ENCODE results near the gene CATSPERB.

DNA sequence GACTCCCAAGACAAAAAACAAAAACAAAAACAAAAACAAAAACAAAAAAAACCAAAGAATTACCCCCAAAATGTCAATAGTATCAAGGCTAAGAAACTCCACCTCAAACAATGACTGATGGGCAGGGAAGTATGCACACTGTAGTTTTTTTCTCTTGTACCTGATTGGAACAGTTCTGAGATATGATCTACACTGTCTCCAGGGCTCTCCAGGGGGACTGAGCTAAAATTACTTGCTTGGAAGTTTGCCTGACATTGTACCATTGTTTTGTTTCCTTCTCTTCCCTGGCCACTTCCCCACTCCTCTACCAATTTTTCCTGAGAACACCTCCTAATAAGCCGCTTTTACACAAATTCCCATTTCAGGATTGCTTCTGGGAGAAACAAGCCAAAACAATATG lies 22.3 kb upstream of the CATSPERB start:
- TF ChIP-seq MXI1 (IDR thresholded peaks at IDR 0.05; ENCODE audit: low read depth, low read length), result no peak
- TF ChIP-seq, protein P1, sequence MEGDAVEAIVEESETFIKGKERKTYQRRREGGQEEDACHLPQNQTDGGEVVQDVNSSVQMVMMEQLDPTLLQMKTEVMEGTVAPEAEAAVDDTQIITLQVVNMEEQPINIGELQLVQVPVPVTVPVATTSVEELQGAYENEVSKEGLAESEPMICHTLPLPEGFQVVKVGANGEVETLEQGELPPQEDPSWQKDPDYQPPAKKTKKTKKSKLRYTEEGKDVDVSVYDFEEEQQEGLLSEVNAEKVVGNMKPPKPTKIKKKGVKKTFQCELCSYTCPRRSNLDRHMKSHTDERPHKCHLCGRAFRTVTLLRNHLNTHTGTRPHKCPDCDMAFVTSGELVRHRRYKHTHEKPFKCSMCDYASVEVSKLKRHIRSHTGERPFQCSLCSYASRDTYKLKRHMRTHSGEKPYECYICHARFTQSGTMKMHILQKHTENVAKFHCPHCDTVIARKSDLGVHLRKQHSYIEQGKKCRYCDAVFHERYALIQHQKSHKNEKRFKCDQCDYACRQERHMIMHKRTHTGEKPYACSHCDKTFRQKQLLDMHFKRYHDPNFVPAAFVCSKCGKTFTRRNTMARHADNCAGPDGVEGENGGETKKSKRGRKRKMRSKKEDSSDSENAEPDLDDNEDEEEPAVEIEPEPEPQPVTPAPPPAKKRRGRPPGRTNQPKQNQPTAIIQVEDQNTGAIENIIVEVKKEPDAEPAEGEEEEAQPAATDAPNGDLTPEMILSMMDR (IDR thresholded peaks at IDR 0.05 in 2 of 3, conservative IDR thresholded peaks at IDR 0.05 in 1 of 3; ENCODE audit: control insufficient read depth in 2 of 3, extremely low read depth in 1 of 3, insufficient read depth in 1 of 3, low read depth in 3 of 3, low read length in 3 of 3), result no peak
- TF ChIP-seq EZH2 (IDR thresholded peaks at IDR 0.05; ENCODE audit: borderline replicate concordance, control insufficient read depth, low read depth, low read length), result no peak
- no peak for TF ChIP-seq POLR2AphosphoS5 (IDR thresholded peaks at IDR 0.05; ENCODE audit: low read length)
- TF ChIP-seq NFXL1 (IDR thresholded peaks at IDR 0.05; ENCODE audit: borderline replicate concordance), result no peak
- TF ChIP-seq CEBPB (IDR thresholded peaks at IDR 0.05; ENCODE audit: borderline replicate concordance in 1 of 2, low read depth in 2 of 2, low read length in 2 of 2), result no peak
- TF ChIP-seq ATF7 (IDR thresholded peaks at IDR 0.05; ENCODE audit: low read depth), result no peak
- TF ChIP-seq, protein P2, sequence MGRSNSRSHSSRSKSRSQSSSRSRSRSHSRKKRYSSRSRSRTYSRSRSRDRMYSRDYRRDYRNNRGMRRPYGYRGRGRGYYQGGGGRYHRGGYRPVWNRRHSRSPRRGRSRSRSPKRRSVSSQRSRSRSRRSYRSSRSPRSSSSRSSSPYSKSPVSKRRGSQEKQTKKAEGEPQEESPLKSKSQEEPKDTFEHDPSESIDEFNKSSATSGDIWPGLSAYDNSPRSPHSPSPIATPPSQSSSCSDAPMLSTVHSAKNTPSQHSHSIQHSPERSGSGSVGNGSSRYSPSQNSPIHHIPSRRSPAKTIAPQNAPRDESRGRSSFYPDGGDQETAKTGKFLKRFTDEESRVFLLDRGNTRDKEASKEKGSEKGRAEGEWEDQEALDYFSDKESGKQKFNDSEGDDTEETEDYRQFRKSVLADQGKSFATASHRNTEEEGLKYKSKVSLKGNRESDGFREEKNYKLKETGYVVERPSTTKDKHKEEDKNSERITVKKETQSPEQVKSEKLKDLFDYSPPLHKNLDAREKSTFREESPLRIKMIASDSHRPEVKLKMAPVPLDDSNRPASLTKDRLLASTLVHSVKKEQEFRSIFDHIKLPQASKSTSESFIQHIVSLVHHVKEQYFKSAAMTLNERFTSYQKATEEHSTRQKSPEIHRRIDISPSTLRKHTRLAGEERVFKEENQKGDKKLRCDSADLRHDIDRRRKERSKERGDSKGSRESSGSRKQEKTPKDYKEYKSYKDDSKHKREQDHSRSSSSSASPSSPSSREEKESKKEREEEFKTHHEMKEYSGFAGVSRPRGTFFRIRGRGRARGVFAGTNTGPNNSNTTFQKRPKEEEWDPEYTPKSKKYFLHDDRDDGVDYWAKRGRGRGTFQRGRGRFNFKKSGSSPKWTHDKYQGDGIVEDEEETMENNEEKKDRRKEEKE (IDR thresholded peaks at IDR 0.05), result no peak
- no peak for TF ChIP-seq POLR2A (IDR thresholded peaks at IDR 0.05; ENCODE audit: low read depth, low read length)
- no peak for TF ChIP-seq ZSCAN29 (IDR thresholded peaks at IDR 0.05)
- TF ChIP-seq, protein P3, sequence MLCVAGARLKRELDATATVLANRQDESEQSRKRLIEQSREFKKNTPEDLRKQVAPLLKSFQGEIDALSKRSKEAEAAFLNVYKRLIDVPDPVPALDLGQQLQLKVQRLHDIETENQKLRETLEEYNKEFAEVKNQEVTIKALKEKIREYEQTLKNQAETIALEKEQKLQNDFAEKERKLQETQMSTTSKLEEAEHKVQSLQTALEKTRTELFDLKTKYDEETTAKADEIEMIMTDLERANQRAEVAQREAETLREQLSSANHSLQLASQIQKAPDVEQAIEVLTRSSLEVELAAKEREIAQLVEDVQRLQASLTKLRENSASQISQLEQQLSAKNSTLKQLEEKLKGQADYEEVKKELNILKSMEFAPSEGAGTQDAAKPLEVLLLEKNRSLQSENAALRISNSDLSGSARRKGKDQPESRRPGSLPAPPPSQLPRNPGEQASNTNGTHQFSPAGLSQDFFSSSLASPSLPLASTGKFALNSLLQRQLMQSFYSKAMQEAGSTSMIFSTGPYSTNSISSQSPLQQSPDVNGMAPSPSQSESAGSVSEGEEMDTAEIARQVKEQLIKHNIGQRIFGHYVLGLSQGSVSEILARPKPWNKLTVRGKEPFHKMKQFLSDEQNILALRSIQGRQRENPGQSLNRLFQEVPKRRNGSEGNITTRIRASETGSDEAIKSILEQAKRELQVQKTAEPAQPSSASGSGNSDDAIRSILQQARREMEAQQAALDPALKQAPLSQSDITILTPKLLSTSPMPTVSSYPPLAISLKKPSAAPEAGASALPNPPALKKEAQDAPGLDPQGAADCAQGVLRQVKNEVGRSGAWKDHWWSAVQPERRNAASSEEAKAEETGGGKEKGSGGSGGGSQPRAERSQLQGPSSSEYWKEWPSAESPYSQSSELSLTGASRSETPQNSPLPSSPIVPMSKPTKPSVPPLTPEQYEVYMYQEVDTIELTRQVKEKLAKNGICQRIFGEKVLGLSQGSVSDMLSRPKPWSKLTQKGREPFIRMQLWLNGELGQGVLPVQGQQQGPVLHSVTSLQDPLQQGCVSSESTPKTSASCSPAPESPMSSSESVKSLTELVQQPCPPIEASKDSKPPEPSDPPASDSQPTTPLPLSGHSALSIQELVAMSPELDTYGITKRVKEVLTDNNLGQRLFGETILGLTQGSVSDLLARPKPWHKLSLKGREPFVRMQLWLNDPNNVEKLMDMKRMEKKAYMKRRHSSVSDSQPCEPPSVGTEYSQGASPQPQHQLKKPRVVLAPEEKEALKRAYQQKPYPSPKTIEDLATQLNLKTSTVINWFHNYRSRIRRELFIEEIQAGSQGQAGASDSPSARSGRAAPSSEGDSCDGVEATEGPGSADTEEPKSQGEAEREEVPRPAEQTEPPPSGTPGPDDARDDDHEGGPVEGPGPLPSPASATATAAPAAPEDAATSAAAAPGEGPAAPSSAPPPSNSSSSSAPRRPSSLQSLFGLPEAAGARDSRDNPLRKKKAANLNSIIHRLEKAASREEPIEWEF (IDR thresholded peaks at IDR 0.05; ENCODE audit: insufficient replicate concordance, low read depth, low read length), result no peak
- TF ChIP-seq MEF2A (IDR thresholded peaks at IDR 0.05; ENCODE audit: insufficient read depth, low read depth, low read length), result no peak
- TF ChIP-seq, protein P4, sequence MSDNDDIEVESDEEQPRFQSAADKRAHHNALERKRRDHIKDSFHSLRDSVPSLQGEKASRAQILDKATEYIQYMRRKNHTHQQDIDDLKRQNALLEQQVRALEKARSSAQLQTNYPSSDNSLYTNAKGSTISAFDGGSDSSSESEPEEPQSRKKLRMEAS (IDR thresholded peaks at IDR 0.05; ENCODE audit: low read depth, low read length), result no peak
- TF ChIP-seq, protein P5, sequence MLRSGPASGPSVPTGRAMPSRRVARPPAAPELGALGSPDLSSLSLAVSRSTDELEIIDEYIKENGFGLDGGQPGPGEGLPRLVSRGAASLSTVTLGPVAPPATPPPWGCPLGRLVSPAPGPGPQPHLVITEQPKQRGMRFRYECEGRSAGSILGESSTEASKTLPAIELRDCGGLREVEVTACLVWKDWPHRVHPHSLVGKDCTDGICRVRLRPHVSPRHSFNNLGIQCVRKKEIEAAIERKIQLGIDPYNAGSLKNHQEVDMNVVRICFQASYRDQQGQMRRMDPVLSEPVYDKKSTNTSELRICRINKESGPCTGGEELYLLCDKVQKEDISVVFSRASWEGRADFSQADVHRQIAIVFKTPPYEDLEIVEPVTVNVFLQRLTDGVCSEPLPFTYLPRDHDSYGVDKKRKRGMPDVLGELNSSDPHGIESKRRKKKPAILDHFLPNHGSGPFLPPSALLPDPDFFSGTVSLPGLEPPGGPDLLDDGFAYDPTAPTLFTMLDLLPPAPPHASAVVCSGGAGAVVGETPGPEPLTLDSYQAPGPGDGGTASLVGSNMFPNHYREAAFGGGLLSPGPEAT (IDR thresholded peaks at IDR 0.05; ENCODE audit: low read depth), result no peak

Data from GM12878 (cell line).